Inflammatory macrophage treated with lipopolysaccharide for 1 hour (primary cell): ENCODE results near the gene MAPK4.
A peak's percentile ranks its signal among the peaks of the same experiment; 100 is the strongest.

Experiments
- DNase-seq, 2 donors: peaks; one replicate each; pipeline ENCODE4 v3.0.0-alpha.2; 2020 to 2022

Gene MAPK4

DNA sequence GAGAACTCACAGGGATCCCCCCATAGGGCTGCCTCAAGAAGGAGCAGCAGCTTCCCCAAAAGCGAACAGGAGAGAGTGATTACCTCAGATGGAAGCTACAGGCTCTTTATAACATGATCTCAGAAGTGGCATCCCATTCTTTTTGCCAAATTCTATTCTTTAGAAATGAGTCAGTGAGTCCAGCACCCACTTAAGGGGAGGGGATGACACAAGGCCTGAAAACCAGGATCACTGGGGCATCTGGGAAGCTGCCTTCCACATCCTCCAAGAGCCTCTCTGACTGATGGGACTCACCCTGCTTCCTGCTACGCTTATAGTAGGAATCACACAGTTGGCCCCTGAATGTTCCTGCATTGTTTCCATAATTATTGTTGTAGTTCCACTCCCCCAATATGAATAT is 96.5 kb downstream of the MAPK4 start:
- no peak for DNase-seq

DNA sequence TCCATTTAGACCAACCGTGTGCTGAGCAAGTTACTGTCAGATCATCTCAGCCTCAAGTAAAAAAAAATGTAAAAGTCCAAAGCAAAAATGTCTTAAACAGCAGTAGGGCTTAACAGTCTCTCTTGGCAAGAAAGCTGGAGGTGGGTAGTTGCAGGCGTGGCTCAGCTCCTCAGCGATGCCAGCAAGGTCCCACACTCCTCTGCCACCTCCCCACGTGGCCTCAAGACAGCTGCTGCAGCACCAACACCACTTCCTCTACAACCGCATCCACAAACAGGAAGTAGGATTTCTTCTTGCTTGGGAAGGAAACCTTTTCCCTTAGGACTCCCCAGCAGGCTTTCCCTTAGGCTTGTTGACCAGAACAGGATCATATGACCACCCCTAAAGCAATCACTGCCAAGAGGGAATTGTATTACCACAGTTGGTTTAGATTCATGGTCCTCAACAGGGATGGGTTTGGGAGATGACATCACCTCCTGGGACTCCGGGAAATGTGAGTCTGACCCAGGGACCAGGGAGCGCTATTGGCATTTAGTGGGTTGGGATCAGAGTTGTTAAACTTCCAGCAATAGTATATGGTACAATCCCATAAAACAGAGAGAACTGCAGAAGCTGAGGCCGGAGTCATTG is 97.1 kb downstream of the MAPK4 start:
- no peak for DNase-seq

DNA sequence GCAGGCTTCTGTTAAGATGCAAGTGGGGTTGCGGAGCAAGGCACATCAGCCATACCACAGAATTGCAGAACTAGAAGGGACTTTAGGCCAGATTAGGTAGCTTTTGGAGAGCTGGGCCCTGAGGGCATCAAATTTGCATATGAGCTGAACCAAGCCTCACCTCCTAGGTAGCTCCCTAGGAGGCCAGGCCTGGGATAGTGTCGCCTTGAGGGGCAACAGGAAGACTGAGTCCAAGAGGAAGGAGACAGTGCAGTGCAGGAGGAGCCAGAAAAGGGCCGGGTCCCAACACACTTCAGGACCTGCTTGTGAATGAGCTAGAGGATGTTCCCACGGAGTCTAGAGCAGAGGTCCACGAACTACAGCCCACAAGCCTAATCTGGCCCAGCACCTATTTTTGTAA is 98.7 kb downstream of the MAPK4 start:
- no peak for DNase-seq

DNA sequence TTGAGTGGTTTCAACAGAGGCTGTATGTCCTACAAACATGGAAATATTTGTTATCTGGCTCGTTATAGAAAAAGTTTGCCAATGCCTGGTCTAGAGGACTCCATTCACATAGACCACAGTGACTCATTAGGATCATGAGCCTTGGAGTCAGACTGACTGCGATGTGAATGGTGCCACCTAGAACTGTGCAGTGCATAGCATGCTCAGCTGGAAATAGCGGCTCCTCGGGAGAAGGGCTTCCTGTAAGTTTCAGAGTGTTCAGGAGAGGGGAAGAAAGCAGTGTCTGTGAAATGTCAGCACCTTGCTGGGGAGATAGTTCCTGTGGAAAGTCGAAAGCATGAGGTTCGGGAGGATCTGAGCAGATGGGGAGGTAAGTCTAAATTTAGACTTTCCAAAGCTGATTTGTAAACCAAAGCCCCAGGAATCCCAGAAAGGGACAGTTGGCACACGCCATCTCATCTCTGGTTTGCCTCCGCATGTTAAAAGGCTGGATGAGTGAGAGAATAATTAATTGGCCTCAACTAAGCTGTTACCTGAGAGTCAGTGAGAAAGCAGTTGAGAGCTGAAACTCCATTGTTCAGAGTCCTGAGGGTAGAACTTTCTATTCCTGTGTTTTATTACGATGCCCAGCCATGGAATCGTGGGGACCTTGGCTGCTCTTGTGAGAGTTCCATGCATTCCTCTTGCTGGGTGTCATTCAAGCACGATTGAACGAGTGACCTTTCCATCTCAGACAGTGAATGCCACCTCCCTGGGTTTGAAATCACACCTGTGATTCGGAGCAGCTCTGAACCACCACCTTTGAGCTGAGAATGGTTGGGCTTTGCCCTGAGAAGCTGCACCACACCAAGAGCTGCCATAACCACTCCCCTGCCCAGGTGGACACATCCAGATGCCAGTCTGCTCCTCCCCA is 99.5 kb downstream of the MAPK4 start:
- no peak for DNase-seq

GRCh38 chr18:50661013-50661412 is 101.1 kb downstream of the MAPK4 start:
- no peak for DNase-seq

DNA sequence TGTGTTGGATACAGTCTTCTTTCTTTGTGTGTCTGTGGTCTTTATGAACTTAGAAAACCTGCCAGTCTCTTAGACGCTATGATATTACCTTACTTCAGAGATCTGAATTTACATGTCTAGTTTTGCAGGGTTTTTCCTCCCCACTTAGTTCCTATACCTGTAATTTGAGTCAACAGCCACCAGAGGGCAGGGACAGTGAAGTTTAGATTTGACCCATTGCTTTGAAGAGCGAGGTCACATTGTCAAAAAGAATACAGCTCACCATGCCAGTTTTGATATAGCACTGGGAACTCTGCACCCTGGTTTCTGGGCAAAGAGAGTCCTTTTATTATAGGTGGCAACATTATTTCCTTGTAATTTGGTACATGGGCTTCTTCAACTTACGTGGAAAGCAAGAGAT is 102.3 kb downstream of the MAPK4 start:
- DNase-seq, result peak; percentile 10 to 35

- DNase-seq, result no peak
Measured at GRCh38 chr18:50662775-50663383, 103.0 kb downstream of the MAPK4 start.

DNA sequence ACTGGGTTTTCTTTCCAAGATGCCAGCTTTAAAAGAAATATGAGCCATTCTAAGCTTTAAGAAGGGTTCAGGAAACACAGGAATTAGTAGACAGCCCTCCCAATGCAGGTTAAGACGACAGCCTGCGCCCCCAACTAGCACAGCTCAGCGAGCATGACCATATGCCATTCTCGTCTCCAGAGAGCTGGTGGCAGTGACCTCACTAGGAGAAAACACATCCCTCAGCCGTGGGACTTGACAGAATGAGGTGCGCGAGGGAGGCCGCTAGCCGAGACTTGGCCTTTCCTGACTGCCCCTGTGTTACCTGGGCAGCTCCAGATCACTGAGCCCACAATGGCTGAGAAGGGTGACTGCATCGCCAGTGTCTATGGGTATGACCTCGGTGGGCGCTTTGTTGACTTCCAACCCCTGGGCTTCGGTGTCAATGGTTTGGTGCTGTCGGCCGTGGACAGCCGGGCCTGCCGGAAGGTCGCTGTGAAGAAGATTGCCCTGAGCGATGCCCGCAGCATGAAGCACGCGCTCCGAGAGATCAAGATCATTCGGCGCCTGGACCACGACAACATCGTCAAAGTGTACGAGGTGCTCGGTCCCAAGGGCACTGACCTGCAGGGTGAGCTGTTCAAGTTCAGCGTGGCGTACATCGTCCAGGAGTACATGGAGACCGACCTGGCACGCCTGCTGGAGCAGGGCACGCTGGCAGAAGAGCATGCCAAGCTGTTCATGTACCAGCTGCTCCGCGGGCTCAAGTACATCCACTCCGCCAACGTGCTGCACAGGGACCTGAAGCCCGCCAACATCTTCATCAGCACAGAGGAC is 103.9 kb downstream of the MAPK4 start:
- DNase-seq, result no peak

DNA sequence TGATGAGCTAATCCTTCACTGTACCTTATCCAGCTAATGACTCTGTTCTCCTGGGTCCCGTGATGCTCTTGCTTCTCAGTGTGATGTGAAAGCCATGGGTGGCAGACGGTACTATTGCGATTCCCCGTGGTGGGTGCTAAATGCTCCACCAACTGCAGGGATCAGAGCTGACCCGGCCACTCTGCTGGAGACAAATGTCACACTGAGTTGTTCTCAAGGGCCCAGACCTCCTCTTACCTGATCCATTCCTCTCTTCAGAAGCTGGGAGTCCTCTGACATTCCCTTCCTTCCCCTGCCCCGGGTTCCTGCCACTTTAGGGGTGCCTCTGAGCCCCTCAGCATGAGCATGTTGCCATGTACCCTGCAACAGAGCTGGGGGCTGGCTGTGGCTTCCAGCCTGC is 105.1 kb downstream of the MAPK4 start:
- DNase-seq, result no peak

GRCh38 chr18:50665519-50665918 is 105.6 kb downstream of the MAPK4 start:
- no peak for DNase-seq

- no peak for DNase-seq
Measured at GRCh38 chr18:50666536-50666935, 106.6 kb downstream of the MAPK4 start.

DNA sequence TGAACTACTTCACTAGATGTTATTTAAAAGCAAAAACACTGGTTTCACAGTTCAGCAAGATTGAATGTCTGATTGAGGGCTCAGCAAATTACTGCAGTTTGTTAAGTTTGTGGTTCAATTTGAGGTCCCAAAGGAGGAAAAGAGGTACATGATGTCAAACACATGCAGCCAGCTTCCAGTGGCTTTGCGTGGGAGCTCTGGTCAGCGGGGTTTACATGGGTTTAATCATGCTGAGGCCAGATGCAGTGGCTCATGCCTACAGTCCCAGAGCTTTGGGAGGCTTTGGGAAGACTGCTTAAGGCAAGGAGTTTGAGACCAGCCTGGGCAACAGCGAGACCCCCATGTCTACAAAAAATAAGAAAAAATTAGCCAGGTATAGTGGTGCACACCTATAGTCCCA is 111.5 kb downstream of the MAPK4 start:
- no peak for DNase-seq

DNA sequence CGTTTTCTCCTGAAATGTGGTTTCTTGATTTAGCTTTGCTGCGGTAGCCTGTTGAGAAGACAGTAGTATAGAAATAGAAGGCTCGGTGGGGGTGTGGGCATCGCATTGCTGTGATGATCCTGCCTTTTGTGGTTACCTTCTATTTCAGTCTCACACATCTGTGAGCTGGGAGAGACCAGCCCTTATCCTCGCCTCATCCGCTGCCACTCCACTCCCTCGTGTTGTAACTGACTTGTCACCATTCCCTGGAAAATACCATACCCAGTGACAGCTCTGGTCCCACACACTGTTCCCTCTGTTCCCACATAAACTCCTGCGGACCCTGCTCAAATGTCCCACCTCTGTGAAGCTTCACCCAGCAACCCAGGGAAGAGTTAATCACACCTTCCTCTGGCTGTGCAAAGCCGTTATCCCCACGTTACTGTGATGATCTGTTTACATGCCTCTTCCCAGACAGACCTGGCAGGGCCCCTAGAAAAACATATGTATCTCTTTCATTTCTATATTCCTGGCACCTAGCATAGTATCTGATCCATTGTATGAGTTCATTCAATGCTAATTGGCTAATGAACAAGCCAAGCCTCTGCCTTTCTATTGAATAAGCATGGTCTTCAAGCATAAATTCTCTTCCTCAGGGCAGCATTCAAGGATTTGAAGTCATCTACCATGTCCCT is 114.6 kb downstream of the MAPK4 start:
- no peak for DNase-seq

GRCh38 chr18:50675043-50675442 is 115.2 kb downstream of the MAPK4 start:
- no peak for DNase-seq

GRCh38 chr18:50678651-50679050 is 118.8 kb downstream of the MAPK4 start:
- DNase-seq, result no peak

GRCh38 chr18:50679056-50679455 is 119.2 kb downstream of the MAPK4 start:
- no peak for DNase-seq

DNA sequence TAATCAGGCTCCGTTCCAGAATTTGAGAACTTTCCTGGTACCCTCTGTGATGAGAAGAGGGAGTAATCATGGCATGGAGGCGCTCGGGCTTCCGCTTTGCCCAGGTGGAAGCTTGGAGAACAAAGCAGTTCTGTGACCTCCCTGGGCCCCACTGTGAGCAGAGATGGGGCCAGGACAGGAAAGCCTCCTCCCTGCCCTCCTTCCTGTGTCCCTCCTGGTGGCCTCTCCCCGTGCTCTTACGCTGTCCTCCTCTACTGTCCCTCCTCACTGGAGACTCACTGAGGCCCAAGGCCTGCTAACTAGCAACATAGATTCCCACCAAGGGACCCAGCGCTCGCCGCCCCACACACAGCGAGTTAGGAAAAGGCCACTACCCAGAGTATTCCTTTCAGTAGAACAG is 119.8 kb downstream of the MAPK4 start:
- DNase-seq, result no peak

- DNase-seq, result no peak
Measured at GRCh38 chr18:50680966-50681365, 121.1 kb downstream of the MAPK4 start.

DNA sequence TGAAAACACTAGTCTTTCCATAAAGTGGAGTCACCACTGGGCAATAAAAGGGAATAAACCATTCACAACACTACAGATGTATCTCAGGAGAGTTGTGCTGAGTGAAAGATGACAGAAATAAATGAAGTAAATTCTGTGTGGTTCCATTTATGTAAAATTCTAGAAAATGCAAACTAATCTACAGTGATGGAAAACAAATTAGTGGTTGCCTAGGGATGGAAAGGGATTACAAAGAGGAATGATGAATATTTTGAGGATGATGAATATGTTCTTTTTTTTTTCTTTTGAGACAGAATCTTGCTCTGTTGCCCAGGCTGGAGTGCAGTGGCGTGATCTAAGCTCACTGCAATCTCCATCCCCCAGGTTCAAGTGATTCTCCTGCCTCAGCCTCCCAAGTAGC is 123.0 kb downstream of the MAPK4 start:
- DNase-seq, result no peak

DNA sequence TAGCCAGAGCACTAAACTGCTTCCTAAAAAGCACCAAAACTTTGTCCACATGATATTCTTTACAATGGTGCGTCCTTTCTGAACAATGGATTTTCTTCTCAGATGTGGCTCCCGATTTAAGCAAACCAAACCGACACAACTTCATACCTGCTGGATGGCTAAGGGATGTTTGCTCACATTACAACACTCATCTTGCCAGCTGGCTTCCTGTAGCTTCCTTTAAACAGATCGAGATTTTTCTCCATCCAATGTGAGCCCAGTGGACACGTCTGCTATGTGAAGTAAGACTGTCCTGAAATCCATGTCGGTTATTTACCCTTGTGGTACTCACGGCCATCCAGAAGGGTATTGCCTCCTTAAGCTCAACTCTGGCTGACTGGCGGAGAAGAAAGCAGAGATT is 126.5 kb downstream of the MAPK4 start:
- DNase-seq, result no peak

DNA sequence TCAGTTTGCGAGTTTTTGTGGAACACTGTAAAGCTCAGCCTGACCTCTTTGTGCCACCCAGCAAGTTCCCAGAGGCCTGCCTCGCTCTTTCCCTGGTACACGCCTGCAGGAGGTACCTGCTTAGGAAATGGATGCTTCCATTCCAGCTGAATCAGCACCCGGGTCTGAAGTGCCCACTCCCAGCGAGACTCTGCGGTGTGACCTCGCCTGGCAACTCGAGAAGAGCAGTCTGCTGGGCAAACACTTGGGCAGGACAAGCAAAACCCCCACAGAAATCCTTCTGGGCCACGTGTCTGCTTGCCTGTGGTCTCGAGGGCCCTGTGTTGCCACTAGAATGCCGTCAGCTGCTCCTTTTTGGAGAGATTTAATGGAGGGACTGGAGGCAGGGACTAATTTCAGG is 127.6 kb downstream of the MAPK4 start:
- DNase-seq, result no peak

- no peak for DNase-seq
Measured at GRCh38 chr18:50689578-50689977, 129.7 kb downstream of the MAPK4 start.

DNA sequence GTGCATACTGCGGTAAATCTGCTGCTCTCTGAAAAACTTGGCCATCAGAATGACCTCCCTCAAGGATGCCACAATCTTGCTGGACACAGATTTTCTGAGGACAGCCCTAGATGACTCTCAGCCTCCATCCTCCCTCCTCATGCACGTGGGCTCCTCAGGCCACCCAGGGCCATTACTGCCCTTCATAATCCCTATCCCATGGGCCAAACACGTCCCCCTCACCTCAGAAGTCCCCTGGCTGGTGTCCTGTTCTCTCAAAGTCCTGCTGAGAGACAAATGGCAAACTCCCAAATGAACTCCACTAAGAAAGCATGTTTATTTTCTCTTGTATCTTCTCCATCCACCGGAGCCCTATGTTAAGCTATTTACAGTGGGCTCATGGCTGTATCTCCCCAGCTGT is 134.3 kb downstream of the MAPK4 start:
- DNase-seq, result no peak
